Astrocyte of the cerebellum (primary cell): Measurements from ENCODE around the gene DHRS9.

Source experiments
- DNase-seq: peaks from one replicate; pipeline ENCODE4 v3.0.0-alpha.2; 2011; ENCODE audit warnings: low read depth
- H3K4me3 ChIP-seq: 2 replicates; pipeline ENCODE4 v1.5.1; 2011; ENCODE audit warnings: mild to moderate bottlenecking, low read depth, low read length, moderate library complexity
- in situ Hi-C: cut with HindIII; loops from 2 replicates; pipeline ENCODE4 v1.10.0; 2017; ENCODE audit warnings: low sequenced_read_pairs
- TF ChIP-seq, protein P1 (sequence below): IDR thresholded peaks from 2 replicates; pipeline ENCODE4 v1.5.1; 2012; ENCODE audit warnings: low read length, low read depth, moderate library complexity, mild to moderate bottlenecking; ENCODE audit errors: missing control alignments

DHRS9 gene

GRCh38 chr2:169087757-169088379 lies 18.5 kb downstream of the DHRS9 start:
- H3K4me3 ChIP-seq: no peak overlapping the region
- DNase-seq: no peak
- TF ChIP-seq, protein P1, sequence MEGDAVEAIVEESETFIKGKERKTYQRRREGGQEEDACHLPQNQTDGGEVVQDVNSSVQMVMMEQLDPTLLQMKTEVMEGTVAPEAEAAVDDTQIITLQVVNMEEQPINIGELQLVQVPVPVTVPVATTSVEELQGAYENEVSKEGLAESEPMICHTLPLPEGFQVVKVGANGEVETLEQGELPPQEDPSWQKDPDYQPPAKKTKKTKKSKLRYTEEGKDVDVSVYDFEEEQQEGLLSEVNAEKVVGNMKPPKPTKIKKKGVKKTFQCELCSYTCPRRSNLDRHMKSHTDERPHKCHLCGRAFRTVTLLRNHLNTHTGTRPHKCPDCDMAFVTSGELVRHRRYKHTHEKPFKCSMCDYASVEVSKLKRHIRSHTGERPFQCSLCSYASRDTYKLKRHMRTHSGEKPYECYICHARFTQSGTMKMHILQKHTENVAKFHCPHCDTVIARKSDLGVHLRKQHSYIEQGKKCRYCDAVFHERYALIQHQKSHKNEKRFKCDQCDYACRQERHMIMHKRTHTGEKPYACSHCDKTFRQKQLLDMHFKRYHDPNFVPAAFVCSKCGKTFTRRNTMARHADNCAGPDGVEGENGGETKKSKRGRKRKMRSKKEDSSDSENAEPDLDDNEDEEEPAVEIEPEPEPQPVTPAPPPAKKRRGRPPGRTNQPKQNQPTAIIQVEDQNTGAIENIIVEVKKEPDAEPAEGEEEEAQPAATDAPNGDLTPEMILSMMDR: no peak
- in situ Hi-C loops: no loop called here

DNA sequence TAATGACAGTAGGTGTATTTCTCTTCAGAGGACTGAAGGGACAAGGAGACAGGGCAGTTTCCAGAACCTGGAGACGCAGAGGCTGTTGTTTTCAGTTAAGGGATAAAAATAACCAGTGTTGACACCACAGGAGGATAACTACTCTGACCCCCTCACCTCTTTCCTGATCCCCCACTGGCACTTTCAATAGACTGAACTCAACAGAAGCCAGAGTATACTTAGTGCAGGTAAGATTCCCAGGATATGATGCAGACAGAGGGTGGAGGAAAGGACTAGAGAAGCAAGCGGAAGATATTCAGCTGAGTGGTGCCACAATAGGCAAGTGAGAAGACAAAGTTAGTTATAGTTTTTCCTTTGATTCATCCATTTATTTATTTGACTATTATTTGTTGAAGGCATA lies 19.8 kb downstream of the DHRS9 start:
- TF ChIP-seq, protein P1: no peak
- DNase-seq: no peak
- H3K4me3 ChIP-seq: no peak overlapping the region
- in situ Hi-C loops: no loop called here

DNA sequence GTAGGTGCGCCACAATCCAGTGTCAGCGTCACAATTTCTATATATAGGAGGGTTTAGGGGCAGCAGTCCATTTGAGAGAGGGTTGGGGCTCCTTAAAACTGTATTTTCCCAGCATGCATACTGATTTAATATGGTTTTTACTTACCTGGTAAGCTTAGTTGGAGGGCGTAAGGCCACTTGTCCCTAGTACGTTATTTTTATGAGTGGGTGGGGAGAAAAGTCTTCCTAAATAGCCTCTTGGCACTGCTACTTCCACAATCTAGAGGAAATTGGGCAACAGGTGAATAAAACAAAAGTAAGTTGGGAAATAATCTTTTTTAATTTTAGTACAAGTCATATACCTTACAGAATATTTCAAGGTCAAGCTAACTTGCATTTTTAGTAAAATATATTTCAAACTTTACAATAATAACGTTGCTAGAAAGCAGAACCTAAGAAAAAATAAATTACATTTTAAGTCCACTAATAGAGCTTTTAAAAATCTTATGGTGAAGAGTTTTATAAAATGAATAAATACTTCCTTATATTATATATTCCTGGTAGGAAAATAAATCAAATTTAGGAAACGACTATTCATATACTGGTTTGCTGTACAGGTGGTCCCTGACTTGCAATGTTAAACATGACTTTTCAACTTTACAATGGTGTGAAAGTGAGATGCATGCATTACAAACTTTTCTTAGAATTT lies 20.9 kb downstream of the DHRS9 start:
- in situ Hi-C loops: no loop called here
- no peak overlapping the region for H3K4me3 ChIP-seq
- no peak for DNase-seq
- TF ChIP-seq, protein P1: no peak

DNA sequence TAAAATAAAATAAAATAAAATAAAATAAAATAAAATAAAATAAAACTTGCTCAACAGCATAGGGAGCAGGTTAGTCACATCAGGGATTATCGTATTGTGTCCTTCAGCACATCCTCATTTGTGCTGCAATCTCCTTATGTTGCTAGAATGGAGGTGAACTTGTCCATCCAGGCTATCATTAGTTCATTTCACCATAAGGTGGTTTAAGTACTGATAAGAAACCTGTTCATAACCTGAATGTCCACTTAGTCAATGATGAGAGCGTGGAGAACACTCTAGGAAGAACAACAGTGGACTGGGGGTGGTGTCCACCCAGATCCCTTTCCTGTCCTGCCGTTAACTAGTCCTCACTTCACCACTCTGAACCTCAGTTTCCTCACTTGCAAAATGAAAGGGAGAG lies 21.9 kb downstream of the DHRS9 start:
- H3K4me3 ChIP-seq: no peak overlapping the region
- DNase-seq: no peak
- TF ChIP-seq, protein P1: no peak
- in situ Hi-C loops: no loop called here

- H3K4me3 ChIP-seq: no peak overlapping the region
- TF ChIP-seq, protein P1: no peak
- in situ Hi-C loops: no loop called here
- DNase-seq: peak; percentile 65
These were observed 22.6 kb downstream of the DHRS9 start for GRCh38 chr2:169091761-169092519.

DNA sequence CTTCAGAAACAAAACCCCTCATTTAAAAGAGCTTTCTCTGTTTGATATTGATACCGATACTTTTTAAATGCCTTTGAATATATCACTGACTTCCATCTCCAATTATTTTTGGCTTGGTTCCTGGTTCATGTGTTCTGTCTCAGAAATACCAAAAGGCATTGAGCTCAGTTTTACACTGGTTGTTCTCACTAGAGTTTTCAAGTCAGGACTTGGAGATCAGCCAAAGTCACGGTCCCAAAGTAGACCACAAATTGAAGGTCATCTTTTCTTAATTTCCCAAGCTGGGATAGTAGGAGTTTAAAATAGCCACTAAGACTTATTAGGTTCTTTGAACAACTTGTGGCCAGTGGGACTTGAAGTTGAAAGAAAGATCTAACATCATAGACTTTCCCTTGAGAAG lies 24.2 kb downstream of the DHRS9 start:
- TF ChIP-seq, protein P1: no peak
- H3K4me3 ChIP-seq: no peak overlapping the region
- in situ Hi-C loops: no loop called here
- no peak for DNase-seq
